Fibroblast of skin of back (primary cell): Measurements from ENCODE around the gene RBM20.
"Not testable (repeated sequence)": the region's sequence is repeated elsewhere in the genome, so short reads cannot be mapped to it uniquely, and the experiment has no call there.

Source experiments
- DNase-seq: peaks from one replicate; pipeline ENCODE4 v3.0.0-alpha.2; 2013

The RBM20 gene

GRCh38 chr10:110679486-110680272 lies 35.5 kb downstream of the RBM20 start:
- no peak for DNase-seq

- no peak for DNase-seq
Measured at GRCh38 chr10:110680273-110681020, 36.3 kb downstream of the RBM20 start.

GRCh38 chr10:110681023-110681681 lies 37.0 kb downstream of the RBM20 start:
- peak; percentile 56 for DNase-seq

- DNase-seq, result no peak
Measured at GRCh38 chr10:110682348-110682747, 38.2 kb downstream of the RBM20 start.

- DNase-seq, result peak; percentile 62
Measured at GRCh38 chr10:110684800-110685446, 40.8 kb downstream of the RBM20 start.

- peak; percentile 72 for DNase-seq
Measured at GRCh38 chr10:110686047-110686446, 41.9 kb downstream of the RBM20 start.

- peak; percentile 76 for DNase-seq
Measured at GRCh38 chr10:110686949-110687348, 42.8 kb downstream of the RBM20 start.

- DNase-seq, result no peak
Measured at GRCh38 chr10:110687400-110687799, 43.3 kb downstream of the RBM20 start.

GRCh38 chr10:110691139-110691538 lies 47.0 kb downstream of the RBM20 start:
- DNase-seq, result no peak

GRCh38 chr10:110694263-110694662 lies 50.1 kb downstream of the RBM20 start:
- no peak for DNase-seq

GRCh38 chr10:110694820-110695538 lies 50.8 kb downstream of the RBM20 start:
- DNase-seq, result no peak

- DNase-seq, result peak; percentile 39
Measured at GRCh38 chr10:110695539-110695886, 51.4 kb downstream of the RBM20 start.

- DNase-seq, result no peak
Measured at GRCh38 chr10:110696436-110696835, 52.3 kb downstream of the RBM20 start.

- no peak for DNase-seq
Measured at GRCh38 chr10:110698340-110698739, 54.2 kb downstream of the RBM20 start.

GRCh38 chr10:110698782-110699201 lies 54.7 kb downstream of the RBM20 start:
- DNase-seq, result no peak

GRCh38 chr10:110699859-110700468 lies 55.8 kb downstream of the RBM20 start:
- no peak for DNase-seq

GRCh38 chr10:110700947-110701616 lies 56.9 kb downstream of the RBM20 start:
- DNase-seq, result no peak

- DNase-seq, result no peak
Measured at GRCh38 chr10:110701617-110701971, 57.5 kb downstream of the RBM20 start.

GRCh38 chr10:110704070-110704469 lies 59.9 kb downstream of the RBM20 start:
- DNase-seq, result no peak

- no peak for DNase-seq
Measured at GRCh38 chr10:110704906-110705476, 60.9 kb downstream of the RBM20 start.

- not testable (repeated sequence) for DNase-seq
Measured at GRCh38 chr10:110705596-110705995, 61.5 kb downstream of the RBM20 start.
